H9 (cell line): Measurements from ENCODE around the gene AFAP1L2. TPM values are rescaled to one million over a fixed set of nuclear protein-coding genes. Genes with fewer than 3 reads are reported as not detected.

Experiments
- DNase-seq: peaks from one replicate; pipeline ENCODE4 v3.0.0-alpha.2; 2017
- H2AFZ ChIP-seq: one replicate; pipeline ENCODE4 v1.6.1; 2013; ENCODE audit warnings: mild to moderate bottlenecking, low read length, control low read depth, moderate library complexity
- H2AK5ac ChIP-seq: 2 replicates; pipeline ENCODE4 v1.6.1; 2013; ENCODE audit warnings: low read length, control low read depth, mixed read lengths; ENCODE audit not compliant: insufficient read length
- H2BK120ac ChIP-seq: one replicate; pipeline ENCODE4 v1.6.1; 2013; ENCODE audit warnings: low read depth, mild to moderate bottlenecking, low read length, control low read depth, inconsistent platforms; ENCODE audit not compliant: poor library complexity, severe bottlenecking
- H2BK12ac ChIP-seq: 2 replicates; pipeline ENCODE4 v1.6.1; 2013; ENCODE audit warnings: low read length, control low read depth, mixed read lengths, low read depth; ENCODE audit not compliant: insufficient read length
- H2BK15ac ChIP-seq: 2 replicates; pipeline ENCODE4 v1.6.1; 2013; ENCODE audit warnings: low read depth, low read length, control low read depth
- H2BK20ac ChIP-seq: one replicate; pipeline ENCODE4 v1.6.1; 2013; ENCODE audit warnings: low read depth, mild to moderate bottlenecking, low read length, control low read depth, inconsistent platforms; ENCODE audit not compliant: poor library complexity, severe bottlenecking
- H2BK5ac ChIP-seq: 2 replicates; pipeline ENCODE4 v1.6.1; 2013; ENCODE audit warnings: low read length, control low read depth, mixed read lengths; ENCODE audit not compliant: insufficient read length
- H3K14ac ChIP-seq: 2 replicates; pipeline ENCODE4 v1.6.1; 2013; ENCODE audit warnings: low read length, control low read depth; ENCODE audit not compliant: insufficient read depth
- H3K18ac ChIP-seq: 2 replicates; pipeline ENCODE4 v1.6.1; 2013; ENCODE audit warnings: low read depth, mild to moderate bottlenecking, mixed read lengths, low read length, control low read depth; ENCODE audit not compliant: insufficient read length
- H3K23ac ChIP-seq: 2 replicates; pipeline ENCODE4 v1.6.1; 2013; ENCODE audit warnings: low read length, control low read depth, mixed read lengths, low read depth; ENCODE audit not compliant: insufficient read length
- H3K23me2 ChIP-seq: 2 replicates; pipeline ENCODE4 v1.6.1; 2013; ENCODE audit warnings: low read depth, mild to moderate bottlenecking, mixed read lengths, low read length, control low read depth; ENCODE audit not compliant: insufficient read length, poor library complexity, severe bottlenecking
- H3K27ac ChIP-seq: 2 replicates; pipeline ENCODE4 v1.5.1; 2013; ENCODE audit warnings: low read length, control low read depth, mixed read lengths, low read depth; ENCODE audit not compliant: insufficient read length
- H3K27me3 ChIP-seq: 2 replicates; pipeline ENCODE4 v1.6.1; 2013; ENCODE audit warnings: low read length, control low read depth, inconsistent platforms; ENCODE audit not compliant: insufficient read depth
- H3K4ac ChIP-seq: 2 replicates; pipeline ENCODE4 v1.6.1; 2013; ENCODE audit warnings: low read depth, mild to moderate bottlenecking, control low read depth, inconsistent platforms, low read length, moderate library complexity
- H3K4me1 ChIP-seq: 2 replicates; pipeline ENCODE4 v1.6.1; 2013; ENCODE audit warnings: low read length, control low read depth, inconsistent platforms; ENCODE audit not compliant: insufficient read depth
- H3K4me2 ChIP-seq: 2 replicates; pipeline ENCODE4 v1.6.1; 2013; ENCODE audit warnings: low read length, control low read depth, mixed read lengths; ENCODE audit not compliant: insufficient read length, insufficient read depth
- H3K56ac ChIP-seq: 2 replicates; pipeline ENCODE4 v1.6.1; 2013; ENCODE audit warnings: low read depth, mild to moderate bottlenecking, mixed read lengths, low read length, control low read depth; ENCODE audit not compliant: insufficient read length
- H3K79me1 ChIP-seq: 2 replicates; pipeline ENCODE4 v1.6.1; 2013; ENCODE audit warnings: low read depth, mild to moderate bottlenecking, moderate library complexity, low read length, control low read depth, inconsistent platforms; ENCODE audit not compliant: insufficient read depth, poor library complexity, severe bottlenecking
- H3K79me2 ChIP-seq: 2 replicates; pipeline ENCODE4 v1.6.1; 2013; ENCODE audit warnings: low read length, control low read depth, inconsistent platforms; ENCODE audit not compliant: insufficient read depth
- H3K9ac ChIP-seq: 2 replicates; pipeline ENCODE4 v1.6.1; 2013; ENCODE audit warnings: low read length, control low read depth, mixed read lengths; ENCODE audit not compliant: insufficient read length; ENCODE audit errors: extremely low read depth
- H3K9me3 ChIP-seq: one replicate; pipeline ENCODE4 v1.6.1; 2013; ENCODE audit warnings: low read depth, low read length, inconsistent platforms; ENCODE audit not compliant: control insufficient read depth
- H3T11ph ChIP-seq: one replicate; pipeline ENCODE4 v1.6.1; 2013; ENCODE audit warnings: mild to moderate bottlenecking, low read length, control low read depth, inconsistent platforms
- H4K20me1 ChIP-seq: one replicate; pipeline ENCODE4 v1.6.1; 2013; ENCODE audit not compliant: control insufficient read depth, insufficient read length, insufficient read depth
- H4K5ac ChIP-seq: 2 replicates; pipeline ENCODE4 v1.6.1; 2013; ENCODE audit warnings: low read depth, mild to moderate bottlenecking, mixed read lengths, low read length, control low read depth; ENCODE audit not compliant: insufficient read length
- H4K8ac ChIP-seq: replicated peaks from 2 replicates; pipeline ENCODE4 v1.6.1; 2013; ENCODE audit warnings: low read length, control low read depth, mixed read lengths, low read depth; ENCODE audit not compliant: insufficient read length
- H4K91ac ChIP-seq: 2 replicates; pipeline ENCODE4 v1.6.1; 2013; ENCODE audit warnings: low read depth, mild to moderate bottlenecking, moderate library complexity, mixed read lengths, low read length, control low read depth; ENCODE audit not compliant: insufficient read length
- H3K27ac Mint-ChIP-seq, 3 experiments: 2 replicates in 2 of 3; 3 replicates in 1 of 3; pipeline ENCODE4 v1.8.0; 2020 to 2021; ENCODE audit warnings: mixed read lengths in 3 of 3, mild to moderate bottlenecking in 1 of 3, moderate library complexity in 1 of 3
- H3K27me3 Mint-ChIP-seq: 2 replicates; pipeline ENCODE4 v1.8.0; 2021; ENCODE audit warnings: low read depth, mild to moderate bottlenecking, moderate library complexity, mixed read lengths
- H3K36me3 Mint-ChIP-seq, 3 experiments: 2 replicates in 2 of 3; 3 replicates in 1 of 3; pipeline ENCODE4 v1.8.0; 2020 to 2021; ENCODE audit warnings: low read depth in 3 of 3, mixed read lengths in 3 of 3; ENCODE audit not compliant: insufficient read depth in 1 of 3
- H3K4me1 Mint-ChIP-seq, 2 experiments: 2 replicates each; pipeline ENCODE4 v1.8.0; 2020; ENCODE audit warnings: mixed read lengths in 2 of 2
- H3K4me3 Mint-ChIP-seq, 2 experiments: 2 replicates in 1 of 2; 3 replicates in 1 of 2; pipeline ENCODE4 v1.8.0; 2020 to 2021; ENCODE audit warnings: mild to moderate bottlenecking in 2 of 2, mixed read lengths in 2 of 2, moderate library complexity in 1 of 2
- H3K9me3 Mint-ChIP-seq, 2 experiments: 2 replicates in 1 of 2; 3 replicates in 1 of 2; pipeline ENCODE4 v1.8.0; 2020; ENCODE audit warnings: mild to moderate bottlenecking in 2 of 2, mixed read lengths in 2 of 2, moderate library complexity in 1 of 2
- CTCF ChIP-seq: fragments of 200-600 bp; sonication (generic); conservative IDR thresholded peaks from 3 replicates; pipeline ENCODE4 v1.8.0; 2021; ENCODE audit warnings: antibody characterized with exemption, mild to moderate bottlenecking
- WGBS: extraction: QIAGEN DNeasy Blood & Tissue Kit; methylation state at CpG from one replicate; pipeline ENCODE4 v1.1.7; 2013; ENCODE audit warnings: missing lambda C conversion rate, low lambda C conversion rate, mixed read lengths; ENCODE audit not compliant: insufficient read length; ENCODE audit errors: extremely low coverage; 5-methylcytosine and 5-hydroxymethylcytosine counted together
- total RNA-seq: library from RNA; stranded (reverse); gene quantifications from 2 replicates; pipeline ENCODE4 v1.2.1, GENCODE V29; 2021

AFAP1L2 gene
- total RNA-seq, 1 experiment from 2014 or later, result 0.77 TPM

GRCh38 chr10:114320249-114321116, 83.8 kb downstream of the AFAP1L2 start:
- Histone ChIP-seq H3K9me3 (no peaks in the 10 kb centered on the region), H3K79me2 (no peaks in the 10 kb centered on the region), H2BK20ac (no peak overlapping the region), H3K4me1 (no peaks in the 10 kb centered on the region), H4K20me1 (no peaks in the 10 kb centered on the region), H3K23me2 (no peaks in the 10 kb centered on the region), H2BK15ac (no peak overlapping the region), H3K79me1 (no peaks in the 10 kb centered on the region), H3K9ac (no peak overlapping the region), H3K4me2 (no peak overlapping the region), H3K56ac (no peak overlapping the region), H2BK12ac (no peak overlapping the region), H4K5ac (no peak overlapping the region), H4K91ac (no peak overlapping the region), H3K27ac (no peak overlapping the region), H3K18ac (no peak overlapping the region), H2AFZ (no peak overlapping the region), H3K27me3 (no peaks in the 10 kb centered on the region), H3T11ph (no peak overlapping the region), H3K23ac (no peak overlapping the region), H4K8ac (no peak overlapping the region), H2BK5ac (no peak overlapping the region), H3K14ac (no peak overlapping the region), H3K4ac (no peak overlapping the region), H2AK5ac (no peak overlapping the region), H2BK120ac (no peak overlapping the region)
- Mint-ChIP-seq H3K4me3 (no peak overlapping the region), H3K36me3 (no peaks in the 10 kb centered on the region), H3K4me1 (peaks cover 9% of the 10 kb centered on the region in 2 experiments), H3K27ac (peak overlapping the region in 1 of 3 experiments; percentile 54; a peak in 1 of 7 replicates), H3K27me3 (peaks cover 8% of the 10 kb centered on the region), H3K9me3 (no peaks in the 10 kb centered on the region)
- TF ChIP-seq CTCF, result no peak
- no CpG with 5 or more reads among the region's 23 CpGs for WGBS
- peak; percentile 54 for DNase-seq
